Lung (tissue), 12 donors: ENCODE measurements around the gene ATP6V0D1. TPM values are rescaled to one million over a fixed set of nuclear protein-coding genes. Genes with fewer than 3 reads are reported as not detected.
A peak's percentile ranks its signal among the peaks of the same experiment; 100 is the strongest.
"Not testable (repeated sequence)": the region's sequence is repeated elsewhere in the genome, so short reads cannot be mapped to it uniquely, and the experiment has no call there.

Source experiments
- ATAC-seq: fragments of 200-7000 bp; cut with Tn5 transposase; one replicate; pipeline ENCODE4 v1.9.1; 2020; ENCODE audit warnings: moderate number of reproducible peaks; ENCODE audit not compliant: insufficient read depth, low FRiP score
- DNase-seq, 3 donors: peaks; one replicate each; pipeline ENCODE4 v3.0.0-alpha.2; 2013 to 2017
- H3K27ac ChIP-seq, 2 donors: one replicate each; pipeline ENCODE4 v1.5.1; 2013; ENCODE audit warnings: mild to moderate bottlenecking in 2 of 2, moderate library complexity in 2 of 2, control low read depth in 1 of 2, inconsistent platforms in 1 of 2, low read depth in 1 of 2, low read length in 1 of 2
- H3K27me3 ChIP-seq, 3 donors: one replicate each; pipeline ENCODE4 v1.5.1; 2013; ENCODE audit warnings: low read length in 2 of 3; ENCODE audit not compliant: control insufficient read depth in 3 of 3, insufficient read depth in 3 of 3
- H3K36me3 ChIP-seq, 4 donors: one replicate each; pipeline ENCODE4 v1.5.1; 2013; ENCODE audit warnings: low read length in 4 of 4, mild to moderate bottlenecking in 1 of 4, moderate library complexity in 1 of 4; ENCODE audit not compliant: control insufficient read depth in 4 of 4, insufficient read depth in 4 of 4
- H3K4me1 ChIP-seq, 5 donors: one replicate each; pipeline ENCODE4 v1.5.1; 2013; ENCODE audit warnings: low read length in 5 of 5, mild to moderate bottlenecking in 2 of 5, moderate library complexity in 1 of 5; ENCODE audit not compliant: control insufficient read depth in 5 of 5, insufficient read depth in 5 of 5
- H3K4me3 ChIP-seq: one replicate; pipeline ENCODE4 v1.5.1; 2013; ENCODE audit warnings: mild to moderate bottlenecking, control low read depth, moderate library complexity
- H3K9ac ChIP-seq, 2 donors: one replicate each; pipeline ENCODE4 v1.5.1; 2013; ENCODE audit warnings: low read length in 2 of 2, control low read depth in 1 of 2; ENCODE audit not compliant: insufficient read depth in 1 of 2
- H3K9me3 ChIP-seq, 4 donors: one replicate each; pipeline ENCODE4 v1.5.1; 2013; ENCODE audit warnings: low read length in 3 of 4, mild to moderate bottlenecking in 1 of 4, moderate library complexity in 1 of 4; ENCODE audit not compliant: control insufficient read depth in 4 of 4, insufficient read depth in 3 of 4
- CTCF ChIP-seq: IDR thresholded peaks from 2 replicates; pipeline ENCODE4 v1.5.1; 2012; ENCODE audit warnings: mild to moderate bottlenecking; ENCODE audit errors: control extremely low read depth, extremely low read depth
- WGBS, 2 donors: extraction: QIAGEN DNeasy Blood & Tissue Kit; methylation state at CpG; one replicate each; pipeline ENCODE4 v1.1.7; 2013; 5-methylcytosine and 5-hydroxymethylcytosine counted together
- polyA plus RNA-seq, 2 donors: library from polyadenylated mRNA; stranded (reverse); fragments of 200-250 nt; gene quantifications; one replicate each; pipeline ENCODE4 v1.2.1, GENCODE V29; 2013
- total RNA-seq, 2 donors: library from RNA; depleted of rRNA in 1 of 2; stranded (reverse); fragments of >200 nt in 1 of 2; gene quantifications; one replicate each; pipeline ENCODE4 v1.2.1, GENCODE V29; 2014 to 2021
- donor health status: control.
- donor health status: control.
- donor health status: Bipolar disorder and iron deficiency.
- donor health status: healthy.
- donor health status: DM: yes; HTN: yes; CAD: no.

Gene ATP6V0D1
- total and polyA plus RNA-seq, 4 donors, result 39.6 to 249 (median 136) TPM

GRCh38 chr16:67516296-67517154 is 35.6 kb upstream of the ATP6V0D1 start:
- no peak overlapping the region for H3K4me3 ChIP-seq
- H3K4me1 ChIP-seq, result peaks cover 0 to 4% (median 0%) of the 10 kb centered on the region in 5 donors
- 86 to 87% methylated on average over 12 of the region's 12 CpGs for WGBS, 2 donors
- H3K27ac ChIP-seq, result no peak overlapping the region
- no peak for DNase-seq
- H3K27me3 ChIP-seq, result no peaks in the 10 kb centered on the region
- no peaks in the 10 kb centered on the region for H3K9me3 ChIP-seq
- no peak overlapping the region for H3K9ac ChIP-seq
- TF ChIP-seq CTCF, result no peak
- ATAC-seq, result no peak
- no peaks in the 10 kb centered on the region for H3K36me3 ChIP-seq

- Histone ChIP-seq H3K27me3 (no peaks in the 10 kb centered on the region), H3K4me3 (no peak overlapping the region), H3K9me3 (no peaks in the 10 kb centered on the region), H3K36me3 (no peaks in the 10 kb centered on the region), H3K9ac (no peak overlapping the region), H3K27ac (no peak overlapping the region), H3K4me1 (peaks cover 0 to 4% (median 0%) of the 10 kb centered on the region in 5 donors)
- peak; percentile 88 for ATAC-seq
- peak; percentile 69 to 83 (median 76) for DNase-seq
- WGBS, 2 donors, result 10 to 14% methylated on average over 8 of the region's 8 CpGs
- TF ChIP-seq CTCF, result peak; percentile 68
These were observed 33.4 kb upstream of the ATP6V0D1 start for GRCh38 chr16:67514382-67514828.

GRCh38 chr16:67513892-67514291 is 32.9 kb upstream of the ATP6V0D1 start:
- not testable (repeated sequence) for H3K4me1 ChIP-seq, H3K9me3 ChIP-seq, H3K27ac ChIP-seq, H3K27me3 ChIP-seq, H3K36me3 ChIP-seq, ATAC-seq, H3K4me3 ChIP-seq, DNase-seq, H3K9ac ChIP-seq
- 98 to 100% methylated on average over 1 of the region's 1 CpG for WGBS, 2 donors

GRCh38 chr16:67509016-67509415 is 28.1 kb upstream of the ATP6V0D1 start:
- H3K4me3 ChIP-seq, result no peak overlapping the region
- 83 to 91% methylated on average over 4 of the region's 4 CpGs for whole genome bisulfite sequencing, 2 donors
- no peaks in the 10 kb centered on the region for H3K27me3 ChIP-seq
- H3K4me1 ChIP-seq, result no peaks in the 10 kb centered on the region
- no peak overlapping the region for H3K9ac ChIP-seq
- no peak for TF ChIP-seq CTCF
- no peak for ATAC-seq
- peak in 2 of 3 donors; percentile 28 to 36 for DNase-seq
- H3K9me3 ChIP-seq, result no peaks in the 10 kb centered on the region
- H3K27ac ChIP-seq, result no peak overlapping the region
- no peaks in the 10 kb centered on the region for H3K36me3 ChIP-seq
